Measurements from ENCODE around the gene CLCN2. TPM values are rescaled to one million over a fixed set of nuclear protein-coding genes. Genes with fewer than 3 reads are reported as not detected.

The CLCN2 gene
- total RNA-seq, 1 experiment from 2014 or later = 4.5 TPM

- no peak for DNase-seq (ENCODE audit: unreplicated experiment)
- TF ChIP-seq, protein P1, sequence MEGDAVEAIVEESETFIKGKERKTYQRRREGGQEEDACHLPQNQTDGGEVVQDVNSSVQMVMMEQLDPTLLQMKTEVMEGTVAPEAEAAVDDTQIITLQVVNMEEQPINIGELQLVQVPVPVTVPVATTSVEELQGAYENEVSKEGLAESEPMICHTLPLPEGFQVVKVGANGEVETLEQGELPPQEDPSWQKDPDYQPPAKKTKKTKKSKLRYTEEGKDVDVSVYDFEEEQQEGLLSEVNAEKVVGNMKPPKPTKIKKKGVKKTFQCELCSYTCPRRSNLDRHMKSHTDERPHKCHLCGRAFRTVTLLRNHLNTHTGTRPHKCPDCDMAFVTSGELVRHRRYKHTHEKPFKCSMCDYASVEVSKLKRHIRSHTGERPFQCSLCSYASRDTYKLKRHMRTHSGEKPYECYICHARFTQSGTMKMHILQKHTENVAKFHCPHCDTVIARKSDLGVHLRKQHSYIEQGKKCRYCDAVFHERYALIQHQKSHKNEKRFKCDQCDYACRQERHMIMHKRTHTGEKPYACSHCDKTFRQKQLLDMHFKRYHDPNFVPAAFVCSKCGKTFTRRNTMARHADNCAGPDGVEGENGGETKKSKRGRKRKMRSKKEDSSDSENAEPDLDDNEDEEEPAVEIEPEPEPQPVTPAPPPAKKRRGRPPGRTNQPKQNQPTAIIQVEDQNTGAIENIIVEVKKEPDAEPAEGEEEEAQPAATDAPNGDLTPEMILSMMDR (IDR thresholded peaks at IDR 0.05; ENCODE audit: unreplicated experiment) = no peak
- no peaks in the 10 kb centered on the region for H3K36me3 Mint-ChIP-seq (ENCODE audit: insufficient read depth, unreplicated experiment)
- no peak overlapping the region for H3K4me3 Mint-ChIP-seq (ENCODE audit: unreplicated experiment)
- ChIA-PET CTCF (interaction anchor here (0.6 to 1.7 kb wide), 5 partner anchors 8 to 469 kb away, joined by 3 to 6 read pairs (median 4); no protein-coding TSS in a partner anchor), POLR2A (no interaction called here)
- no TSS peak for BruUV-seq (replicated peaks)
- H3K9me3 Mint-ChIP-seq (ENCODE audit: unreplicated experiment) = no peaks in the 10 kb centered on the region
- no peak overlapping the region for H3K27ac Mint-ChIP-seq (ENCODE audit: low read depth, unreplicated experiment)
- no peaks in the 10 kb centered on the region for H3K4me1 Mint-ChIP-seq (ENCODE audit: insufficient read depth, unreplicated experiment)
- intact Hi-C loops (cut with micrococcal nuclease) = no loop called here
- H3K27me3 Mint-ChIP-seq (ENCODE audit: insufficient read depth, unreplicated experiment) = peaks cover 35% of the 10 kb centered on the region
These were observed 43.9 kb upstream of the CLCN2 start for GRCh38 chr3:184405075-184406030.

DNA sequence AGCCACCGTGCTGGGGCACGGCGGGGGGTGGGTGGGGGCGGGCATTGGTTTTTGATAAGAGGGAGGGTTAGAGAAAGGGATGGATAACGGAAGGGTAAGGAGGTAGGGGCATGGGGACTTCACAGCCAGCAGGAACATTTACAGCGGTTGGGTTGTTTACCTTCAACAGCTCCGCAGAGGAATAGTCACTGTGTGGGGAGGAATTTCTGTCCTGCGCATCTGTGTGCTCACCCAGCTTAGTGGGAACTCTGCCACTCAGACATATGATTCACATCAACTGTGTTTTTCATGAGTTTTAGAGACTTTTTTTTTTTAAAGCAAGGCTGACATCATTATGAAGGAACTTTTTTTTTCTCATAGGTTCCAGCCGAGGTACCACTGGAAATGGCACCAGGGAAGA is 38.0 kb upstream of the CLCN2 start:
- CTCF ChIA-PET = interaction anchor here (0.6 to 0.7 kb wide), 4 partner anchors 18 to 690 kb away, joined by 3 to 5 read pairs (median 3); no protein-coding TSS in a partner anchor
- TF ChIP-seq, protein P1 (IDR thresholded peaks at IDR 0.05; ENCODE audit: unreplicated experiment) = no peak
- POLR2A ChIA-PET = interaction anchor here (0.7 kb wide), 2 partner anchors 29 to 122 kb away, joined by 3 to 6 read pairs; no protein-coding TSS in a partner anchor
- Mint-ChIP-seq H3K27ac (ENCODE audit: low read depth, unreplicated experiment) (no peak overlapping the region), H3K4me3 (ENCODE audit: unreplicated experiment) (no peak overlapping the region), H3K36me3 (ENCODE audit: insufficient read depth, unreplicated experiment) (no peaks in the 10 kb centered on the region), H3K9me3 (ENCODE audit: unreplicated experiment) (no peaks in the 10 kb centered on the region), H3K4me1 (ENCODE audit: insufficient read depth, unreplicated experiment) (no peaks in the 10 kb centered on the region), H3K27me3 (ENCODE audit: insufficient read depth, unreplicated experiment) (peaks cover 36% of the 10 kb centered on the region)
- peak; percentile 23 for DNase-seq (ENCODE audit: unreplicated experiment)
- no TSS peak for BruUV-seq (replicated peaks)
- intact Hi-C loops (cut with micrococcal nuclease) = no loop called here

DNA sequence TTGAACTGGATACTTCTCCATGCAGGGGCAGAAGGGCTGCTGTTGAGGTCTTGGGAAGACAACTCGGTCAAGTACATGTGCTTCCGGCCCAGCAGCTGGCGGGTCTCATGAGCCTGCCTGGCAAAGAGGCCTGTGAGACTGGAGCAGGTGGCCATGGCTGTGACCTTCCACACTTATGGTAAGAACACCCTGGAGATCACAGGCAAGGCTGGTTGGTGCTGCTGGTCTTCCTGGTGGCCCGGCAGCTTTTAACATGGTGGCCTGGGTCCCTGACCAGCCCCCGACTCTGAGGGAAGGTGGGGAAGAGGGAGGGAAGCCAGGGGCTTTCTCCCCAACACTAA is 33.9 kb upstream of the CLCN2 start:
- Mint-ChIP-seq H3K4me1 (ENCODE audit: insufficient read depth, unreplicated experiment) (no peaks in the 10 kb centered on the region), H3K27me3 (ENCODE audit: insufficient read depth, unreplicated experiment) (peaks cover under 1% of the 10 kb centered on the region), H3K36me3 (ENCODE audit: insufficient read depth, unreplicated experiment) (no peaks in the 10 kb centered on the region), H3K4me3 (ENCODE audit: unreplicated experiment) (no peak overlapping the region), H3K9me3 (ENCODE audit: unreplicated experiment) (no peaks in the 10 kb centered on the region), H3K27ac (ENCODE audit: low read depth, unreplicated experiment) (no peak overlapping the region)
- BruUV-seq (replicated peaks) = no TSS peak
- ChIA-PET CTCF (interaction anchor here (0.6 kb wide), 1 partner anchor 409 kb away, joined by 3 read pairs; no protein-coding TSS in a partner anchor), POLR2A (no interaction called here)
- DNase-seq (ENCODE audit: unreplicated experiment) = no peak
- TF ChIP-seq, protein P1 (IDR thresholded peaks at IDR 0.05; ENCODE audit: unreplicated experiment) = no peak
- intact Hi-C loops (cut with micrococcal nuclease) = no loop called here

GRCh38 chr3:184391266-184391665 is 29.9 kb upstream of the CLCN2 start:
- no peak for DNase-seq (ENCODE audit: unreplicated experiment)
- intact Hi-C loops (cut with micrococcal nuclease) = no loop called here
- peaks cover 19% of the 10 kb centered on the region for H3K27me3 Mint-ChIP-seq (ENCODE audit: insufficient read depth, unreplicated experiment)
- ChIA-PET POLR2A (interaction anchor here (0.9 kb wide), 1 partner anchor 21 kb away, joined by 5 read pairs; no protein-coding TSS in a partner anchor), CTCF (interaction anchor here (0.5 to 1.5 kb wide), 7 partner anchors 20 to 173 kb away, joined by 3 to 12 read pairs (median 3); no protein-coding TSS in a partner anchor)
- no peaks in the 10 kb centered on the region for H3K9me3 Mint-ChIP-seq (ENCODE audit: unreplicated experiment)
- TF ChIP-seq, protein P1 (IDR thresholded peaks at IDR 0.05; ENCODE audit: unreplicated experiment) = no peak
- no peaks in the 10 kb centered on the region for H3K4me1 Mint-ChIP-seq (ENCODE audit: insufficient read depth, unreplicated experiment)
- no TSS peak for BruUV-seq (replicated peaks)
- H3K4me3 Mint-ChIP-seq (ENCODE audit: unreplicated experiment) = no peak overlapping the region
- peaks cover 7% of the 10 kb centered on the region for H3K36me3 Mint-ChIP-seq (ENCODE audit: insufficient read depth, unreplicated experiment)
- H3K27ac Mint-ChIP-seq (ENCODE audit: low read depth, unreplicated experiment) = no peak overlapping the region
